IPS DF 4.7 (cell line): ENCODE results near the gene ANO2.

Source experiments
- DNase-seq: peaks from one replicate; pipeline ENCODE4 v3.0.0-alpha.2; 2013; ENCODE audit warnings: low spot score; ENCODE audit errors: extremely low read depth

The ANO2 gene

DNA sequence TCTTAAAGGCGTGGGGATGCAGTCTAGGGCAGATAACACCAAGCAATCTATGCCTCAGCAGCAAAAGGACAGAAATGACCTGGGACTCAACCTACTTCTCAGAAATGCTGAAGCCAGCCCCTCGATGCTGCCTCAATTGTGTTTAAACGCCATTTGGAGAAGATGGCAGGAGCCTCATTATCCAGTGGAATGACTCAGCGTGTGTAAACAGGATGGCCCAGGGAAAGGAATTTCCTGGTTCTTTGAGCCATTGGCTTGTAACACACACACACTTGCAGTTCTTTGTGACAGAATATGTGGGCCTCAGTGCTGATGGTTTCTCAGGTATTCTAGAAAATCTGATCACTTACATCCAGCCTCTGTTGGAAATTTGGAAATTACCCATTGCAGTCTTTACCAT is 358.9 kb downstream of the ANO2 start:
- DNase-seq = no peak

GRCh38 chr12:5585178-5585577 is 359.9 kb downstream of the ANO2 start:
- no peak for DNase-seq

DNA sequence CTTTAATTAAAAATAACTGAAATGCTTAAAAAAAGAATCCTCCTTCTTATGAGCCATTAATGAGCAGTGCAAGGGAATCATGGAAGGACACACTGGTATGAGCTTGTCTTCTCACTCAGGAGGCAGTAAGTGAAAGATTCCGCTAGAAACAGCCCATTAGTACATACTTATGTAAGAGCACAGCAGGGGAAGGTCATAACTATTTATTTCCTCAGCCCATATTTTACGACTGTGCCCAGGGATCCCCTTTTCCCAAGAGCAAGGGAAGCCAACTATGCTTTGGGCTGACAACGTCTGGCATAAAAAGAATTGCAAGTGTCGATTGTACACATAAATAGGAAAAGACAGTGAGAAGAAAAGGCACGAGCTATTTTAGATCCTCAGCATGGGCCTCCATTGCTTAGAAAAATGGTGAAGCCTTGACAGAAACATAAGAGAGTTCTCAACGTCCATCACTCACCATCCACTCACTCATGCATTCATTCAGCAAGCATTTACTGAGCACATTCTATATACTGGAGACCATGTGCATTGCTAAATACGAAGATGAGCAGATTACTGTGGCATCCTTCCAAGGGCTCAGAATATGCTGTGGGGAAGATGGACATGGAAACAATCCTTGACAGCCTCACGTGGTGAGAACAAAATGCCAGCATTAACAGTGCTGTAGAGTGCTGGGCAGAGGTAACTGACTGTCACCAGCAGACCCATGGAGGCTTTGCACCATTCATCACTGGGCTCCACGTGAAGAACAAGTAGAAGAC is 360.5 kb downstream of the ANO2 start:
- DNase-seq = no peak

- DNase-seq = no peak
These were observed 362.5 kb downstream of the ANO2 start for GRCh38 chr12:5582541-5582940.

DNA sequence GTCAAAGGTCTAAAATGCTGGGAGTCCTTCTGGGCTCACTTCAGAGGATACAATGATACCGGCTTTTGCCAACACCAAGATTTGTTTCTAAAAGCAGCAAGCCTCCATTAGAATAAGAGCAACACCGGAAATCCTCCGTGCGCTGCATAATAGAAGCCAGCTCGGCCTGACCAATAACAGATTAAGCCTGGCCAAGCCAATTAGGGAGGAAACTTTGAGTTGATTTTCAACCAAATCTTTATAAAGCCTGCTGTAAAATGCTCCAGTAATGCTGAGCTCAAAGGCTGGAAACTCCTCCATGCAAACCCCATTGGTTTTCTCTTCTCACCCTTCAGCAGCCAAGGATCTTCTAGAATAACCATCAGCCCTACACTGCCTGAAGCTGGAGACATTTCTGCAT is 363.0 kb downstream of the ANO2 start:
- no peak for DNase-seq

GRCh38 chr12:5581616-5582015 is 363.4 kb downstream of the ANO2 start:
- no peak for DNase-seq

- no peak for DNase-seq
These were observed 364.0 kb downstream of the ANO2 start for GRCh38 chr12:5581019-5581418.

GRCh38 chr12:5578775-5579174 is 366.3 kb downstream of the ANO2 start:
- DNase-seq = no peak

- no peak for DNase-seq
These were observed 367.3 kb downstream of the ANO2 start for GRCh38 chr12:5577741-5578140.

DNA sequence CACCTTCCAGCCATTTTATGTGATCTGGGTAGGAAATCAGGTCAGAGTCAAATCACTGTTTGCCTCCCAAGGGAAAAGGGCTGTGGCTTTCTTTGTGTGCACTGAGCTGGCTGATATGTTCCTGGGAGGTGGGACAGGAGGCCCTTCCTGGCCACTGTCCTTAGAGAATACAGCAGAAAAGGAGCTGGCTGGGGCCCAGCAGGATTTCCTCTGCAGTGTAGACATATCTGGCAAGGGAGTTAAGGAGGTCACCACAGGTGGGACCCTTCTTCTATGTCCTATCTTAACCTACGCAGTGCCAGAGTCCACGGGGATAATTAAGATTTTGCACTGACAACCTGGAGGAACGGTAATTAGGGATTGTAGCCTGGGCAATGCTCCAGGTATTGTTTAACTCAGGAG is 367.8 kb downstream of the ANO2 start:
- DNase-seq = no peak

GRCh38 chr12:5575987-5576386 is 369.1 kb downstream of the ANO2 start:
- no peak for DNase-seq

DNA sequence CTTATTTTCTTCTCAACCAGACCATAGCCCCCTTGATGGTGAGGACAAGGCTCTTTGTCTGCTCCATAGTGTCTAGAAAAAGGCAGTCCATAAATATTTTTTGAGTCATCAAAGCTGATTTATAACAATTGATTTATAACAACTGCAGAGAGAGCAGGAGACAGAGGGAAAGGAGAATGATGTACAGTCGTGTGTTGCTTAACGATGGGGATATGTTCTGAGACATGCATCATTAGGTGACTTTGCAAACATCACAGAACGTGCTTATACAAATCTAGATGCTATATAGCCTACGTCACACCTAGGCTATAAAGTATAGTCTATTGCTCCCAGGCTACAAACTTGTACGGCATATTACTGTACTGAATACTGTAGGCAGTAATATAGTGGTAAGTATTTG is 369.8 kb downstream of the ANO2 start:
- DNase-seq = no peak

DNA sequence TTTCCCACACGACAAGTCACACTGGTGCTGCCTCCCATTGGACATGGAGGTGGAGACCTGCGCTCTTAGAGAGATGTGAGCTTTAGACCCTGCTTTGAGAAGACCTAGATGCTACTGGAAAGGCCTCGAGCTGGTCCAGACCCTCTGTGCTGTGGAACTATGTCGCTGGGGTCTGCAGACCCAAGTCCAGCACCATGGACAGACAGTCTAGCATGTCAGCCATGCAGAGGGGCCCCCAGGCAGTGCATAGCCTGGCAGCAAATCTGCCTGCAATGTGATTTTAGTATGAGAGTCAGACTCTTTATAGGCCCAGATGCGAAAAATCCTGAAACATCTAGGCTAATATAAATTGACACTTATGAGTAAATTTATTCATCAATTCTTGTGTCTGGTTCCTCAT is 371.7 kb downstream of the ANO2 start:
- no peak for DNase-seq

- no peak for DNase-seq
These were observed 373.9 kb downstream of the ANO2 start for GRCh38 chr12:5571115-5571514.

- DNase-seq = no peak
These were observed 374.6 kb downstream of the ANO2 start for GRCh38 chr12:5570416-5570815.

DNA sequence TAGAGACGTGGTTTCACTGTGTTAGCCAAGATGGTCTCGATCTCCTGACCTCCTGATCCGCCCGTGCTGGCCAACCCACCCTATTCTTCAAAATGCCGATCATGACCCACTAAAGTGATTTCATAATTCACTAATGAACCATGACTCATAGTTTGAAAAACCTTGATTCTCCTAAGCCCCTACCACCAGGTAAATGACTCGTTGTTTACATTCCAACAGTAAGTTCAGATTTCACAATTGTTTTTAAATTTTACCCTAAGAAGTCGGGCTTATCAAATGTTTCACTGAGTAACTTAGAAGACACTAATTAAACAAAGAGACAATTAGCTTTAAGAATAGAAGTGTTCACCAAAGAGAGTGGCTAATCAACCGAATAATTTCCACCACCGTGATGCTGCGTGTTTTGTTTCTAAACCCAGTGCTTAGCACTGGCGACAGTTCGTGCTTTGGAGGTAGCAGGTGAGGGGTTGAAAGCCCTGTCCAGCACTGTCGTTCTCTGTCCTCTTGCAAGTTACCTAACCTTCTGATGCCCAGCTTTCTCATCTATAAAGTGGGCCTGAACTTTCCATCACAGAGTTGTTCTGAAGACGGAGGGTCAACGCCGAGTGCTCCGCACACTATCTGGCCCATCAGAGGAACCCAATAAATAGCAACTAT is 376.6 kb downstream of the ANO2 start:
- DNase-seq = no peak

DNA sequence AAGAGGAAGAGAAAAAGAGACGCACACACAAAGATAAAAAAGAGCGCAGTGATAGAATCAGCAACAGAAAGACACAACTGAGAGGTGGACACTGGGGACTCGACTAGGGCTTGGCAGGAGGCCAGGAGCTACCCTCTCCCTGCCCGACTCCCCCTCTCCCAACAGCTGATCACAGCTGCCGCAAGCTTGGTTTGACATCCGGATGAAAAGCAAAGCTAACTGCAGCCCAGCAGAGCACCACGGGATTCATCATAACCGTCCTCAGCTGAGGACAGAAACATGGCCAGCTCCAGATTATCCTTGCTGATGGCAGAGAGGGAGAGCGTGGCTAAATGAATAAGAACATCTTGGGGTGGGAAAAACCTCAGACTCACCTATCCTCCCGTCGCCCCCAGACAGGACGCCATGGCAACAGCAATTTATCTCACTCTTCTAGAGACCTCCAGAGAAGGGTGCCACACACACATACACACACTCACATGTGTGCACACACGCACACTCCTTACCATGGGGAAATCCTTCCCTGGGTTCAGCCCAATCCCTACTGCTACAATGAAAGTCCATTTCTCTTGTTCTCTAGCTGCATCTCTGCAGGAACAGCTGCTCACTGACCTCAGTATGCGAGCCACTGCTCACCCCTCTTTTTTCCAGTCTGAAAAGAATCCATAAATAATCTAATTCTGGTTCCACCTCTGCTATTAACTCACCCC is 377.9 kb downstream of the ANO2 start:
- DNase-seq = no peak

GRCh38 chr12:5565933-5566599 is 379.0 kb downstream of the ANO2 start:
- no peak for DNase-seq

- DNase-seq = no peak
These were observed 382.5 kb downstream of the ANO2 start for GRCh38 chr12:5562581-5562980.

DNA sequence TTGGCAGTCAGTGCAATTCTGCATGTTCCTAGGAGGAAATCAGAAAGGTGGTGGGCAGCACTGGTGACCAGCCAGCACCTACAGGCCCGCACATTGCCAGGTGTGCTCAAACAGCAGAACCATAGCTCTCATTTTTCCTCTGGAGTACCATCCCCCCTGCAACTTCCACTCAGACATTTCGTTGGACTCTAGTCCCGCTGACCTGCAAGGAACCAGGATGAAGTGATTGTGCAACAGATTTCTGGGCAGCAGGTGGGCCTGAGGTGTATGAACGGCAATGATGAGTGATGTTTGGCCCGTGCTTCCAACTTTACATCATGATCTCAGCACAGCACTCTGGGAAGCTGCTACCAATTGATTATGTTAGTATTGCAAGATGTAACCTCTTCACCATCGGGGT is 383.2 kb downstream of the ANO2 start:
- DNase-seq = no peak

DNA sequence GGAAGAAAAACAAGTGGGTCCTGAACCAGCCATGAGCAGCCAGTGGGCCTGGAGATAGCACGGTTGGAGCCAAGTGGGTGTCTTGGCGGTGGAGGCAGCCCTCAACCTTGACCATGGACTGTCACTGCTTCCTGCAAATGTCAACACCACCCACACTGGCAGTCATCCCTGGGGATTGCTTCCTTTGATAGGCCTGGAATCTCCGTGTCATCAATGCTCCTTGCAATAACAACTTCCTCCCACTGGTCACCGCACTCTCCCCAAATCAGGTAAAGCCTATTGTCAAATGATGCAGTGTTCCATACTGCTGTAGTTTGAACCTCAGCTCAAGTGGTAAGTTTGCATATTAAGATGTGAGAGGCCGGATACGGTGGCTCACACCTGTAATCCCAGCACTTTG is 384.0 kb downstream of the ANO2 start:
- no peak for DNase-seq

- no peak for DNase-seq
These were observed 384.8 kb downstream of the ANO2 start for GRCh38 chr12:5560265-5560664.
